ENCODE results near the gene MYH6.

The MYH6 gene

DNA sequence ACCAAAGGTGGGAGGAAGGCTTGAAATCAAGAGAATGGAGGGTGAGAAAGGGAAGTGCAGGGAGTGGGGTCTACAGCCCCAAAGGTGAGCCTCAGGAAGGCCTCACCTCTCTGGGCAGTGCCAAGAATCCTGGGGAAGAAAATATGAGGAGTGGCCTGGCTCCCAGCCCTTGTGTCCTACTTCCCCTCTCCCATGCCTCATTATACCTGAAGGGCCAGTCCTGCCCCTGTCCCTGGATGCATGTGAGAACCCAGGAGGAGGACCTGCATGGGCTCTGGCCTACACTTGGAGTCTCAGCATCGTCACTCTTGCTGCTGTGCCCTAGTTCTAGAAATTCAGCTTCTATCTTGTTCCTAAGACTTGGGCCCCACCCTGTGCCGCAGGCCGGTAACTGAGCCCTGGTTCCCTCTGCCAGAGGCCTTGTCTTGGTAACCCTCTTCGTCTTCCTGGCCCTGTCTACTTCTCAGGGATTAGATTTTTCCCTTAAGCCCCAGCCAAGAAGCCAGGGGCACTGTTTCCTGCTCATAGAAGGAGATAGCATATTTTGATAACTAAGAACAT, 38.3 kb upstream of the MYH6 start:
- no peak for TF ChIP-seq CTCF (IDR thresholded peaks at IDR 0.05)
- Histone ChIP-seq H3K4me3 (no peak overlapping the region), H3K27ac (no peak overlapping the region)
- DNase-seq (ENCODE audit: low spot score), result peak; percentile 47

DNA sequence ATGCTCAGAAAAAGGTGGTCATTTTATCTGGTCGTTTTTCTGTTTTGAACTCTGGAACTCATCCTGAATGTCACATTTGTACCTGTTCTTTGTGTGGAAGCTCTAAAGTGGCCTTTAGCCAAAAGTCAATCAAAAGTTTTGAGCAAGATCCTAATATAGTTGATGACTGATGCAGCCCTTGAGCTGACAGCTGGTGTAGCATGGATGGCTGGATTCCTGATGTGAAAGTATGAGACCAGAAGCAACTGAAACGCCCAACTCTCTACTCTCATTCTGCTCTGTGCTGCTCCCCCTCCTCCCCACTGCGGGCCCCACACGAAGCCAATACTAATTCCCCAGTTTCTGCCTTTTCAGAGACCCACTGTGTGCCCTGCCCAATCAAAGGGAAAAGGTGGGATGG, 37.7 kb upstream of the MYH6 start:
- DNase-seq (ENCODE audit: low spot score), result peak; percentile 45
- Histone ChIP-seq H3K4me3 (no peak overlapping the region), H3K27ac (no peak overlapping the region)
- no peak for TF ChIP-seq CTCF (IDR thresholded peaks at IDR 0.05)

DNA sequence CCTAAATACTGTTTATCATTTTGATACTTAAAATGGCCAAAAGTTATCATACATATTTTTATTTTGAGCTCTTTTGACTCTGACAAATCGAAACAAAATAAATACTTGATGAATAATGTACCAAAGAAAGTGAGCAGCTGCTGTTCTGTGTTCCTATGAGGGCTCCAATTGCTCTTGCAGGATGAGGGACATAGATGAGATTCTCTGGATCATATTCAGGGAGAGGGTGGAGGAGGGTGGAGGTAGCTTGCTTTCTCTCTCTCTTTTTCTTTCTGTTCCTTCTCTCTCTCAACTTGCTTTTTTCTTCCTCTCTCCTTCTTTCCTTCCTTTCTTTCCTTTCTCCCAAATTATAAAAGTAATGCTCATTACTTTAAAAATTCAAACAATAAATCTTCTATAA, 36.2 kb upstream of the MYH6 start:
- TF ChIP-seq CTCF (IDR thresholded peaks at IDR 0.05), result no peak
- DNase-seq (ENCODE audit: low spot score), result no peak
- Histone ChIP-seq H3K4me3 (no peak overlapping the region), H3K27ac (no peak overlapping the region)

GRCh38 chr14:23443881-23444280, 35.8 kb upstream of the MYH6 start:
- Histone ChIP-seq H3K4me3 (no peak overlapping the region), H3K27ac (no peak overlapping the region)
- no peak for DNase-seq (ENCODE audit: low spot score)
- no peak for TF ChIP-seq CTCF (IDR thresholded peaks at IDR 0.05)

DNA sequence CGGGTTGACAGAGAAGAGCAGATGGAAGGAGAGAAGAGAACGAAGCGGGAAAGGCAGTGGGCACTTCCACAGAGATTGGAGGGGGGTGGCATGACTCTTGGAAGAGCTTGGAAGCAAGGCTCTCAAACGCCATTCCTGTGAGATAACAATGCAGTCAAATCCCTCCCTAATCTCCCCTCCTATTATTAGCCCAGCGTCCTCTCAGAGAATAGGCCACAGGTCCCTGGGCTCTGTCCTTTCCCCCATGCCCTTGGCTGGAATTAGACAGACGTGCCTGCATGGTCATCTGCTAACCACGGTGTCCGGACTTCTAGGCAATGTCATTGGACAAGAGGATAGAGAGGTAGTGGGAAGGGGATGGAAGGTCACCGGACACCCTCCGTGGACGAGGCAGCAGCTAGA, 35.3 kb upstream of the MYH6 start:
- peak; percentile 55 for DNase-seq (ENCODE audit: low spot score)
- Histone ChIP-seq H3K4me3 (no peak overlapping the region), H3K27ac (no peak overlapping the region)
- TF ChIP-seq CTCF (IDR thresholded peaks at IDR 0.05), result no peak

GRCh38 chr14:23442721-23443356, 34.8 kb upstream of the MYH6 start:
- Histone ChIP-seq H3K27ac (no peak overlapping the region), H3K4me3 (no peak overlapping the region)
- no peak for TF ChIP-seq CTCF (IDR thresholded peaks at IDR 0.05)
- peak; percentile 56 for DNase-seq (ENCODE audit: low spot score)

GRCh38 chr14:23441076-23441475, 33.0 kb upstream of the MYH6 start:
- DNase-seq (ENCODE audit: low spot score), result no peak
- no peak overlapping the region for H3K4me3 ChIP-seq
- H3K27ac ChIP-seq, result no peak overlapping the region
- TF ChIP-seq CTCF (IDR thresholded peaks at IDR 0.05), result no peak

All from coronary artery (tissue), 2 donors.